ENCODE data around the gene ARNT2.

- TF ChIP-seq CTCF (conservative IDR thresholded peaks at IDR 0.05; ENCODE audit: low read length) (no peak), EZH2phosphoT487 (IDR thresholded peaks at IDR 0.05; ENCODE audit: borderline replicate concordance, low read depth, low read length) (no peak)
Measured at GRCh38 chr15:80384432-80384831, 19.8 kb upstream of the ARNT2 start.

Measured in OCI-LY7 (cell line).